ENCODE results near the gene HMGXB3. TPM values are rescaled to one million over a fixed set of nuclear protein-coding genes. Genes with fewer than 3 reads are reported as not detected.
"Not testable (repeated sequence)": the region's sequence is repeated elsewhere in the genome, so short reads cannot be mapped to it uniquely, and the experiment has no call there.

The HMGXB3 gene
- total RNA-seq, 2 donors from 2014 or later: 22.6 to 43.5 TPM

DNA sequence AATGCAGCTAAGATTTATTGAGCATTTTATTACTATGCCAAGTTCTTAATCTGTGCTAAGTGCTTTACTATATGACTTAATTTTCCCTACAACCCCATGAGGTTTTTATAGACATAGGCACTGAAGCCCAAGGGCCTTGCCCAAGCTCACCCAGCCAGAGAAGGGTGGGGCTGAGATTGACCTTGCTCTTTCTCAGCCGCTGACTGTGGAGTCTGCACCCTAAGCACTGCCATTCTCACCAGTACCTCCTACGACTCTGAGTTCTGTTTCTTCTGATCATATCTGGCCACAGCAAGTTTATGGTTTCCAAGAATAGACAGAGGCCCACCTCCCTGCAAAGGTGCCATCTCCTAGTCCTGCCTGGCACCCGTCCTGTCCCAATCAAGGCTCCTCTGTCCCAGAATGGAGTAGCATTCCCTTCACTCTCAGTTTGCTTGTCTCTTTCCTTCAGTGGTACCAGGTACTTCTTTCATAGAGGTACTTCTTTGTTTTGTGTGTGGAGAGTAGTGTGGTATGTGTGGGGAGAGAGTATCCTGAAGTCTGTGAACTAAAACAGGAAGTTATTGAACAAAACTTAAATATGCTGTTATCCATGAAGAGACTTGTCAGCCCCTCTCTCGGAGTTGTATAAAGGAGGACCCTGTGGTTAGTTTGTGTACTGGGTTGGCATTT, 43.3 kb downstream of the HMGXB3 start:
- Histone ChIP-seq H3K36me3 (replicated peaks in 1 of 2; ENCODE audit: insufficient read depth in 1 of 2, low read depth in 2 of 2) (peaks cover 23 to 47% of the 10 kb centered on the region in 2 donors), H3K9me3 (no peaks in the 10 kb centered on the region), H3K4me3 (no peak overlapping the region), H3K4me1 (no peaks in the 10 kb centered on the region), H3K27ac (no peak overlapping the region), H3K27me3 (no peaks in the 10 kb centered on the region)
- ATAC-seq (no peak), DNase-seq (no peak)
- intact Hi-C loops (cut with DNase I): no loop called here
- WGBS, 2 donors: 79% methylated on average over 4 of the region's 4 CpGs
- TF ChIP-seq, protein P1, sequence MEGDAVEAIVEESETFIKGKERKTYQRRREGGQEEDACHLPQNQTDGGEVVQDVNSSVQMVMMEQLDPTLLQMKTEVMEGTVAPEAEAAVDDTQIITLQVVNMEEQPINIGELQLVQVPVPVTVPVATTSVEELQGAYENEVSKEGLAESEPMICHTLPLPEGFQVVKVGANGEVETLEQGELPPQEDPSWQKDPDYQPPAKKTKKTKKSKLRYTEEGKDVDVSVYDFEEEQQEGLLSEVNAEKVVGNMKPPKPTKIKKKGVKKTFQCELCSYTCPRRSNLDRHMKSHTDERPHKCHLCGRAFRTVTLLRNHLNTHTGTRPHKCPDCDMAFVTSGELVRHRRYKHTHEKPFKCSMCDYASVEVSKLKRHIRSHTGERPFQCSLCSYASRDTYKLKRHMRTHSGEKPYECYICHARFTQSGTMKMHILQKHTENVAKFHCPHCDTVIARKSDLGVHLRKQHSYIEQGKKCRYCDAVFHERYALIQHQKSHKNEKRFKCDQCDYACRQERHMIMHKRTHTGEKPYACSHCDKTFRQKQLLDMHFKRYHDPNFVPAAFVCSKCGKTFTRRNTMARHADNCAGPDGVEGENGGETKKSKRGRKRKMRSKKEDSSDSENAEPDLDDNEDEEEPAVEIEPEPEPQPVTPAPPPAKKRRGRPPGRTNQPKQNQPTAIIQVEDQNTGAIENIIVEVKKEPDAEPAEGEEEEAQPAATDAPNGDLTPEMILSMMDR (IDR thresholded peaks at IDR 0.05): no peak
- TF ChIP-seq POLR2A (IDR thresholded peaks at IDR 0.05): no peak

GRCh38 chr5:150044329-150044681, 43.8 kb downstream of the HMGXB3 start:
- DNase-seq (no peak), ATAC-seq (no peak)
- H3K4me1 ChIP-seq: no peaks in the 10 kb centered on the region
- no peaks in the 10 kb centered on the region for H3K27me3 ChIP-seq
- H3K4me3 ChIP-seq: no peak overlapping the region
- intact Hi-C loops (cut with DNase I): no loop called here
- H3K9me3 ChIP-seq: no peaks in the 10 kb centered on the region
- TF ChIP-seq, protein P1 (IDR thresholded peaks at IDR 0.05): no peak
- no peak for TF ChIP-seq POLR2A (IDR thresholded peaks at IDR 0.05)
- no peak overlapping the region for H3K27ac ChIP-seq
- H3K36me3 ChIP-seq (replicated peaks in 1 of 2; ENCODE audit: insufficient read depth in 1 of 2, low read depth in 2 of 2): peaks cover 23 to 52% of the 10 kb centered on the region in 2 donors

DNA sequence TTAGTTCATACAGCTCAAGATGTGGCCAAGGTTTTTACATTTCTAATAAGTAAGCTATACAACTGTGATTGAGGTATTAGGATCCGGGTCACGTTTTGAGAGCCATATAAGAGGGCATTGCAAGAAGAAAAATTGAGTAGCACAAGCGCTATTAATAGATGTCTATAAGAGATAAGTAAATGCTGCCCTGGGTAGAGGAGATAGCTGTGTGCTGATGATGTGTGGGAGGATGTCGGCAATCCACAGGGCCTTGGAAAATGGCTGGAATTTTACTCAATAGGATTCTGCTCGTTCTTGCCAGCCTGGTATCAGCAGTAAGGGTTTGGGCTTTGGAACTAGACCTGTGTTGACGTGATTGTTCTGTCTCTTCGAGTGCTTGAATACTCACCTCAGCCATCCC, 44.2 kb downstream of the HMGXB3 start:
- ATAC-seq: no peak
- H3K27me3 ChIP-seq: no peaks in the 10 kb centered on the region
- H3K9me3 ChIP-seq: no peaks in the 10 kb centered on the region
- 84 to 89% methylated on average over 7 of the region's 7 CpGs for WGBS, 2 donors
- intact Hi-C loops (cut with DNase I): no loop called here
- H3K4me3 ChIP-seq: no peak overlapping the region
- TF ChIP-seq POLR2A (IDR thresholded peaks at IDR 0.05): no peak
- TF ChIP-seq, protein P1 (IDR thresholded peaks at IDR 0.05): no peak
- peaks cover 25 to 56% of the 10 kb centered on the region in 2 donors for H3K36me3 ChIP-seq (replicated peaks in 1 of 2; ENCODE audit: insufficient read depth in 1 of 2, low read depth in 2 of 2)
- H3K4me1 ChIP-seq: no peaks in the 10 kb centered on the region
- H3K27ac ChIP-seq: no peak overlapping the region
- no peak for DNase-seq

DNA sequence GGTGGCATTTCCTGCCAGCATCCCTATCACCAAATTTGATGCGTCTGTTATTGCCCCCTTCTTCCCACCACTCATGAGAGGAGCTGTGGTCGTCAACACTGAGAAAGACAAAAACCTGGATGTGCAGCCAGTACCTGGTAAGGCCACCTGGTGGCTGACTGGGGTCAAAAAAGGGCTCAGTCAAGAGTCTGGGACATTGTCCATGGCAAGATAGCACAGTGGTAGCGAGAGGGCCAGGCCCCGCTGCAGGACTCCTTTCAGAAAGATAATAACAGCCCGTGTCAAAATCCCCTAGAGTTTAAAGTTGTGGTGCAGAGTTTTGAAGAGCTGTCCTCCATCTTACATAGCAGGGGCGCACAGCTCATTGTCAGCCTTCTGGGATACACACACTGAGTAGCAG, 45.0 kb downstream of the HMGXB3 start:
- no peak for DNase-seq
- H3K36me3 ChIP-seq (replicated peaks in 1 of 2; ENCODE audit: insufficient read depth in 1 of 2, low read depth in 2 of 2): peaks cover 32 to 63% of the 10 kb centered on the region in 2 donors
- intact Hi-C loops (cut with DNase I): no loop called here
- no peaks in the 10 kb centered on the region for H3K27me3 ChIP-seq
- WGBS, 2 donors: 90 to 93% methylated on average over 6 of the region's 6 CpGs
- H3K4me3 ChIP-seq: no peak overlapping the region
- H3K27ac ChIP-seq: no peak overlapping the region
- H3K9me3 ChIP-seq: no peaks in the 10 kb centered on the region
- ATAC-seq: no peak
- no peaks in the 10 kb centered on the region for H3K4me1 ChIP-seq
- no peak for TF ChIP-seq POLR2A (IDR thresholded peaks at IDR 0.05)
- TF ChIP-seq, protein P1 (IDR thresholded peaks at IDR 0.05): no peak

- TF ChIP-seq POLR2A (IDR thresholded peaks at IDR 0.05): no peak
- TF ChIP-seq, protein P1 (IDR thresholded peaks at IDR 0.05): no peak
- H3K4me1 ChIP-seq: no peaks in the 10 kb centered on the region
- ATAC-seq: no peak
- H3K27me3 ChIP-seq: no peaks in the 10 kb centered on the region
- intact Hi-C loops (cut with DNase I): no loop called here
- DNase-seq: no peak
- H3K4me3 ChIP-seq: no peak overlapping the region
- H3K27ac ChIP-seq: no peak overlapping the region
- peaks cover 32 to 64% of the 10 kb centered on the region in 2 donors for H3K36me3 ChIP-seq (replicated peaks in 1 of 2; ENCODE audit: insufficient read depth in 1 of 2, low read depth in 2 of 2)
- WGBS, 2 donors: 93 to 96% methylated on average over 6 of the region's 6 CpGs
- H3K9me3 ChIP-seq: no peaks in the 10 kb centered on the region
These were observed 45.5 kb downstream of the HMGXB3 start for GRCh38 chr5:150046031-150046430.

DNA sequence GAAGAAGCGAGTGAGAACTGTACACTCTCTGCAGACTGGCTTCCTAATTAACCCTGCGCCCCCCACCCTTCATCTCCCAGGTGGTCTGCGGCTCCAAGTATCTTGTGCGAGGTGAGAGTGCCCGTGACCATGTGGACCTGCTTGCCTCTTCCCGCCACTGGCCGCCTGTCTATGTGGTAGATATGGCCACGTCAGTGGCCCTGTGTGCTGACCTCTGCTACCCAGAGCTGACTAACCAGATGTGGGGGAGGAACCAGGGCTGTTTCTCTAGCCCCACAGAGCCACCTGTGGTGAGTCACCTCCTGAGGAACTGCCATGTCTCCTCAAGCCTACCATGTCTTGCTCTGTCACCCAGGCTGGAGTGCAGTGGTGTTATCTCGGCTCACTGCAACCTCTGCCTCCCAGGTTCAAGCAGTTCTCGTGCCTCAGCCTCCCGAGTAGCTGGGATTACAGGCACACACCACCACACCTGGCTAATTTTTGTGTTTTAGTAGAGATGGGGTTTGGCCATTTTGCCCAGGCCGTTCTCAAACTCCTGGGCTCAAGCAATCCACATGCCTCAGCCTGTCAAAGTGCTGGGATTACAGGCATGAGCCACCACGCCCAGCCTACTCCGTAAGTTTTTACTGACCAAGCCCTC, 49.8 kb downstream of the HMGXB3 start:
- 91 to 97% methylated on average over 10 to 14 of the region's 14 CpGs for WGBS, 2 donors
- ATAC-seq: not testable (repeated sequence)

More for the DNA sequence above, 49.8 kb downstream of the HMGXB3 start:
- H3K4me3 ChIP-seq; H3K27me3 ChIP-seq; DNase-seq; H3K27ac ChIP-seq; H3K9me3 ChIP-seq; intact Hi-C loops (cut with DNase I); H3K4me1 ChIP-seq: not testable (repeated sequence)
- peaks cover 26 to 61% of the 10 kb centered on the region in 2 donors for H3K36me3 ChIP-seq (replicated peaks in 1 of 2; ENCODE audit: insufficient read depth in 1 of 2, low read depth in 2 of 2)

Data from body of pancreas (tissue), 4 donors.